ENCODE measurements around the gene MYH9.
"Not testable (repeated sequence)": the region's sequence is repeated elsewhere in the genome, so short reads cannot be mapped to it uniquely, and the experiment has no call there.

Gene MYH9

GRCh38 chr22:36399472-36399778 lies 11.7 kb upstream of the MYH9 start:
- Histone ChIP-seq H3K9me3 (ENCODE audit: control insufficient read depth in 5 of 5, low read length in 5 of 5) (no peaks in the 10 kb centered on the region), H3K9ac (ENCODE audit: low read length in 5 of 5) (no peak overlapping the region), H3K27ac (ENCODE audit: low read depth, low read length) (no peak overlapping the region), H3K27me3 (ENCODE audit: control insufficient read depth in 5 of 5, insufficient read depth in 4 of 5, low read length in 5 of 5) (no peaks in the 10 kb centered on the region), H3K4me1 (ENCODE audit: control insufficient read depth in 5 of 5, insufficient read depth in 5 of 5, low read length in 5 of 5) (peaks cover 0 to 9% (median 7%) of the 10 kb centered on the region in 5 donors), H3K36me3 (ENCODE audit: control insufficient read depth in 5 of 5, insufficient read depth in 5 of 5, low read length in 5 of 5) (no peaks in the 10 kb centered on the region), H3K4me3 (ENCODE audit: low read depth in 1 of 5, low read length in 5 of 5) (no peak overlapping the region)

DNA sequence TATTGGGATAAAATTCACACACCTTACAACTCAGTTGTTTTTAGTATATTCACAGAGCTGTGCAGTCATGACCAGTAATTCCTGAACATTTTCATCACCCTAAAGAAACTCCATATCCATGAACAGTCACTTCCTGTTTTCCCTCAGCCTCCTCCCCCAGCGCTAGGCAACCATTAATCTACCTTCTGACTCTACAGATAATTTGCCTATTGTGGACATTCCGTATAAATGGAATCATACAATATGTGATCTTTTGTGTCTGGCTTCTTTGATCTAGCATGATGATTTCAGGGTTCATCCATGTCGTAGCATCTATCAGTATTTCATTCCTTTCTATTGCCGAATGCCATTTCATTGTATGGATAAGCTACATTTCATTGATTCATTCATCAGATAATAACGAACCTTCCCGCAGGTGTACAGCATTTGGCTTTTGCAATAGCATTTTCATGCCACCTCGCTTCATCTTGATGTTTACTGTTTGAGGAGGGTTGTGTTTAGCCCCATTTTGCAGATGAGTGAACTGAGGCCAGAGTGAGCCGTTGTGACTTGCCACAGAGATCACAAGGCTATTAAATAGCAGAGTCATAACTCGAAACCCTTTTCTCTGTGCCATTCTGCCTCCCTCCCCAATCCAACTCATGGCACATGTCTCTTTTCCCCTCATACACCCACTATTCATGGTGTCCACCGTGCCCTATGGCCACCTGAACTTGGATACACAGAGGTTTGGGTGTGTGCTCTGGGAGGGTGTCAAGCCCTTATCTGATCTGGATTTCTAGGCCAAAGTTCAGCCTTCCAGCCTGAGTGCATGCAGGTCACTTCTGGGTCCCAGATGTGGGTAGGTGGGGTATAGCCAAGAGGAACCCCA lies 11.1 kb upstream of the MYH9 start:
- Histone ChIP-seq H3K9me3 (ENCODE audit: control insufficient read depth in 5 of 5, low read length in 5 of 5) (no peaks in the 10 kb centered on the region), H3K36me3 (ENCODE audit: control insufficient read depth in 5 of 5, insufficient read depth in 5 of 5, low read length in 5 of 5) (no peaks in the 10 kb centered on the region), H3K27ac (ENCODE audit: low read depth, low read length) (no peak overlapping the region), H3K27me3 (ENCODE audit: control insufficient read depth in 5 of 5, insufficient read depth in 4 of 5, low read length in 5 of 5) (no peaks in the 10 kb centered on the region), H3K9ac (ENCODE audit: low read length in 5 of 5) (no peak overlapping the region), H3K4me1 (ENCODE audit: control insufficient read depth in 5 of 5, insufficient read depth in 5 of 5, low read length in 5 of 5) (peaks cover 0 to 9% (median 7%) of the 10 kb centered on the region in 5 donors), H3K4me3 (ENCODE audit: low read depth in 1 of 5, low read length in 5 of 5) (no peak overlapping the region)

GRCh38 chr22:36397131-36398093 lies 9.6 kb upstream of the MYH9 start:
- no peak overlapping the region for H3K27ac ChIP-seq (ENCODE audit: low read depth, low read length)
- no peak overlapping the region for H3K4me3 ChIP-seq (ENCODE audit: low read depth in 1 of 5, low read length in 5 of 5)
- H3K9ac ChIP-seq (ENCODE audit: low read length in 5 of 5), result no peak overlapping the region
- no peaks in the 10 kb centered on the region for H3K36me3 ChIP-seq (ENCODE audit: control insufficient read depth in 5 of 5, insufficient read depth in 5 of 5, low read length in 5 of 5)
- H3K4me1 ChIP-seq (ENCODE audit: control insufficient read depth in 5 of 5, insufficient read depth in 5 of 5, low read length in 5 of 5), result peaks cover 0 to 9% (median 7%) of the 10 kb centered on the region in 5 donors
- H3K9me3 ChIP-seq (ENCODE audit: control insufficient read depth in 5 of 5, low read length in 5 of 5), result no peaks in the 10 kb centered on the region
- no peaks in the 10 kb centered on the region for H3K27me3 ChIP-seq (ENCODE audit: control insufficient read depth in 5 of 5, insufficient read depth in 4 of 5, low read length in 5 of 5)

DNA sequence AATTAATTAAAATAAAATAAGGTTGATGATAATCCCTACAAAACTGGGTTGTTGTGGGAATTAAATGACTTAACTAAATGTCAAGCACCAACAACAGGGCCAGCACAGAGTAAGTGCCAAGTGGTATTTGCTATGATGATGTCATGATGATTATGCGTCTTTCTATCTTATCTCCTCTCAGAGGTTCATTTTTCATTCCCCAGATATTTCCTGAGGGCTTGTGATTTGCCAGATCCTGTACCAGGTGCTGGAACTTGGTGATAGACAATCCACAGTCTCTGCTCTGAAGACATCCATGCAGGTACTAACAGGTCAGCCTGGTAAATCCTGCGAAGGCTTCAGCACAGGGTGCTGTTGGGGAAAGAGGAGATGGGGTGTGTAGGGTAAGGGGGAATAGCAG lies 8.1 kb upstream of the MYH9 start:
- Histone ChIP-seq H3K4me1 (ENCODE audit: control insufficient read depth in 5 of 5, insufficient read depth in 5 of 5, low read length in 5 of 5) (peaks cover 0 to 9% (median 7%) of the 10 kb centered on the region in 5 donors), H3K9ac (ENCODE audit: low read length in 5 of 5) (no peak overlapping the region), H3K36me3 (ENCODE audit: control insufficient read depth in 5 of 5, insufficient read depth in 5 of 5, low read length in 5 of 5) (no peaks in the 10 kb centered on the region), H3K27ac (ENCODE audit: low read depth, low read length) (no peak overlapping the region), H3K27me3 (ENCODE audit: control insufficient read depth in 5 of 5, insufficient read depth in 4 of 5, low read length in 5 of 5) (no peaks in the 10 kb centered on the region), H3K4me3 (ENCODE audit: low read depth in 1 of 5, low read length in 5 of 5) (no peak overlapping the region), H3K9me3 (ENCODE audit: control insufficient read depth in 5 of 5, low read length in 5 of 5) (no peaks in the 10 kb centered on the region)

DNA sequence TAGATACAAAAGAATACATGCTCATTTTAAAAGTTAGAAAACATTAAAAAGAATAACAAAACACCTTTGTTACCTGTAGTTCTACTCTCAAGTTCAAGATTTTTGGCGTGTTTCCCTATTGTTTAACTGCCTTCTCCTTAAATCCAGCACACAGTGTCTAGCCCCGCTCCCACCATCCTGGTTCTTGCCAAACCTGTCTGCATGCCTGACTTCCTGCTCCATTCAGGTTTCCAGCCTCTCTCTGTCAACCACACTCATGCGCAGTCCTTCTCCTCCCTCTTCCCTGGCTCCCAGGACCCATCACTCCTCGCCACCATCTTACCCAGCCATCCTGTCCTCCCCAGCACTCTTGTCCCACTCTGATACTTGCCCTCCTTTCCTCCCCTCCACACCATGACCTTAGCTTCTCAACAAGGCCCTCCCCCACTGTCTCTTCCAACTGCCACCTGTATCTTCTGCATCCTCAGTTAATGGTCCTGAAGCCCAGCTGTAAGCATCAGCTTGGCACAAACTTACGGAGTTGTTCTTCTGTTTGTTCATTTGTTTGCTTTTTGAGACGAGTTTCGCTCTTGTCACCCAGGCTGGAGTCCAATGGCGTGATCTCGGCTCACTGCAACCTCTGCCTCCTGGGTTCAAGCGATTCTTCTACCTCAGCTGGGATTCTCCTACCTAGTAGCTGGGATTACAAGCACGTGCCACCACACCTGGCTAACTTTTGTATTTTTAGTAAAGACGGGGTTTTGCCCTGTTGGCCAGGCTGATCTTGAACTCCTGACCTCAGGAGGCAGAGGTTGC lies 7.5 kb upstream of the MYH9 start:
- no peak overlapping the region for H3K27ac ChIP-seq (ENCODE audit: low read depth, low read length)
- H3K9me3 ChIP-seq (ENCODE audit: control insufficient read depth in 5 of 5, low read length in 5 of 5), result no peaks in the 10 kb centered on the region
- H3K27me3 ChIP-seq (ENCODE audit: control insufficient read depth in 5 of 5, insufficient read depth in 4 of 5, low read length in 5 of 5), result no peaks in the 10 kb centered on the region
- H3K36me3 ChIP-seq (ENCODE audit: control insufficient read depth in 5 of 5, insufficient read depth in 5 of 5, low read length in 5 of 5), result no peaks in the 10 kb centered on the region
- no peak overlapping the region for H3K4me3 ChIP-seq (ENCODE audit: low read depth in 1 of 5, low read length in 5 of 5)
- H3K9ac ChIP-seq (ENCODE audit: low read length in 5 of 5), result no peak overlapping the region
- H3K4me1 ChIP-seq (ENCODE audit: control insufficient read depth in 5 of 5, insufficient read depth in 5 of 5, low read length in 5 of 5), result peaks cover 0 to 9% (median 7%) of the 10 kb centered on the region in 5 donors

- Histone ChIP-seq H3K27me3 (ENCODE audit: control insufficient read depth in 5 of 5, insufficient read depth in 4 of 5, low read length in 5 of 5) (no peaks in the 10 kb centered on the region), H3K27ac (ENCODE audit: low read depth, low read length) (no peak overlapping the region), H3K9me3 (ENCODE audit: control insufficient read depth in 5 of 5, low read length in 5 of 5) (no peaks in the 10 kb centered on the region), H3K9ac (ENCODE audit: low read length in 5 of 5) (no peak overlapping the region), H3K36me3 (ENCODE audit: control insufficient read depth in 5 of 5, insufficient read depth in 5 of 5, low read length in 5 of 5) (no peaks in the 10 kb centered on the region), H3K4me3 (ENCODE audit: low read depth in 1 of 5, low read length in 5 of 5) (no peak overlapping the region), H3K4me1 (ENCODE audit: control insufficient read depth in 5 of 5, insufficient read depth in 5 of 5, low read length in 5 of 5) (peaks cover 2 to 11% (median 9%) of the 10 kb centered on the region in 5 donors)
Observed at GRCh38 chr22:36391638-36392037, 3.9 kb upstream of the MYH9 start.

GRCh38 chr22:36389122-36389521 lies 1.4 kb upstream of the MYH9 start:
- not testable (repeated sequence) for H3K9me3 ChIP-seq (ENCODE audit: control insufficient read depth in 5 of 5, low read length in 5 of 5); H3K27me3 ChIP-seq (ENCODE audit: control insufficient read depth in 5 of 5, insufficient read depth in 4 of 5, low read length in 5 of 5); H3K4me3 ChIP-seq (ENCODE audit: low read depth in 1 of 5, low read length in 5 of 5); H3K27ac ChIP-seq (ENCODE audit: low read depth, low read length); H3K36me3 ChIP-seq (ENCODE audit: control insufficient read depth in 5 of 5, insufficient read depth in 5 of 5, low read length in 5 of 5)
- H3K9ac ChIP-seq (ENCODE audit: low read length in 5 of 5), result peak overlapping the region in 1 of 5 donors; percentile 42
- peaks cover 2 to 32% (median 32%) of the 10 kb centered on the region in 5 donors for H3K4me1 ChIP-seq (ENCODE audit: control insufficient read depth in 5 of 5, insufficient read depth in 5 of 5, low read length in 5 of 5)

DNA sequence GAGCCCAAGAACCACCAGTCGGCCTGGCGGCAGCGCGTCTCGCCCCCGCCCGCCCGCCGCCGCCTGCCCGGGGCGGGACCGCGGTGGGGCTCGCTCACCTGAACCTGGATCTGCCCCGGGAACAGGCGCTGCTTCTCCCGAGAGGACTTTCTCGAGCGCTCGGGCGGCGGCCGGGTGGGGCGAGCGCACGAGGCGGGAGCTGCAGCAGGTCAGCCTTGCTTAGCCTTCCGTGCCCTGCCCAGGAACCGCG lies 133 bp downstream of the MYH9 start:
- Histone ChIP-seq H3K9ac (ENCODE audit: low read length in 5 of 5) (peak overlapping the region in 4 of 5 donors; percentile 67 to 86 (median 78)), H3K4me3 (ENCODE audit: low read depth in 1 of 5, low read length in 5 of 5) (peak overlapping the region in 4 of 5 donors; percentile 86 to 95 (median 90)), H3K27me3 (ENCODE audit: control insufficient read depth in 5 of 5, insufficient read depth in 4 of 5, low read length in 5 of 5) (no peaks in the 10 kb centered on the region), H3K27ac (ENCODE audit: low read depth, low read length) (peak overlapping the region; percentile 97), H3K36me3 (ENCODE audit: control insufficient read depth in 5 of 5, insufficient read depth in 5 of 5, low read length in 5 of 5) (peaks cover 0 to 10% (median 4%) of the 10 kb centered on the region in 5 donors), H3K9me3 (ENCODE audit: control insufficient read depth in 5 of 5, low read length in 5 of 5) (no peaks in the 10 kb centered on the region), H3K4me1 (ENCODE audit: control insufficient read depth in 5 of 5, insufficient read depth in 5 of 5, low read length in 5 of 5) (peaks cover 6 to 45% (median 40%) of the 10 kb centered on the region in 5 donors)

- Histone ChIP-seq H3K27ac (ENCODE audit: low read depth, low read length) (peak overlapping the region; percentile 97), H3K27me3 (ENCODE audit: control insufficient read depth in 5 of 5, insufficient read depth in 4 of 5, low read length in 5 of 5) (no peaks in the 10 kb centered on the region), H3K9ac (ENCODE audit: low read length in 5 of 5) (peak overlapping the region; percentile 86 to 94 (median 91)), H3K36me3 (ENCODE audit: control insufficient read depth in 5 of 5, insufficient read depth in 5 of 5, low read length in 5 of 5) (peaks cover 0 to 10% (median 4%) of the 10 kb centered on the region in 5 donors), H3K4me3 (ENCODE audit: low read depth in 1 of 5, low read length in 5 of 5) (peak overlapping the region; percentile 77 to 95 (median 89)), H3K4me1 (ENCODE audit: control insufficient read depth in 5 of 5, insufficient read depth in 5 of 5, low read length in 5 of 5) (peaks cover 6 to 46% (median 40%) of the 10 kb centered on the region in 5 donors), H3K9me3 (ENCODE audit: control insufficient read depth in 5 of 5, low read length in 5 of 5) (no peaks in the 10 kb centered on the region)
Observed at GRCh38 chr22:36386900-36387708, 663 bp downstream of the MYH9 start.

Measured in subcutaneous abdominal adipose tissue (tissue), 5 donors.